SIG-M5 treated with dmso at 0.1 percent for 504 hours (cell line): Measurements from ENCODE around the gene MLST8.
"Not testable (repeated sequence)": the region's sequence is repeated elsewhere in the genome, so short reads cannot be mapped to it uniquely, and the experiment has no call there.

ENCODE experiments used
- DNase-seq: peaks from one replicate; lab custom pipeline; 2025; ENCODE audit not compliant: unreplicated experiment; lab: John Stamatoyannopoulos, UW

MLST8 gene

DNA sequence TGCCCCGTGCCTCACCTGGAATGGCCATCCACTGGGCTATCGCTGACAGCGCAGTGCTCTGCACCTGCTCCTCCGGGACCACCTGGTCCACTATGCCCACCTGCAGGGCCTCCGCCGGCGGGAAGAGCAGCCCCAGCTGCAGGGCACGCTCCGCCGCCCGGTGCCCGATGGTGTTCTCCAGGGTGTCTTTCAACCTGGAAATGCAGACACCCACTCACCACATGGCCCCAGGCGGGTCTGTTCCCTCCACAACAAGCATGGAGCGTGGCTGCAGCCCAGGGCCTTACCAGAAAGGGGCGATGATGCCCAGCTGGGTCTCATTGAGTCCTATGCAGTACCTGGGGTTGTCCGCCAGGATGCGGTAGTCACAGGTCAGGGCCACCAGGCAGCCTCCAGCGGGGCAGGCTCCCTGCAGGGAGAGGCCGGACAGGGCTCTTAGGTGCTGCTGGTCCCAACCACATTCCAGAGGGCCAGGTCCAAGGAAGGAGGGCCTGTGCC is 37.8 kb downstream of the MLST8 start:
- no peak for DNase-seq

DNA sequence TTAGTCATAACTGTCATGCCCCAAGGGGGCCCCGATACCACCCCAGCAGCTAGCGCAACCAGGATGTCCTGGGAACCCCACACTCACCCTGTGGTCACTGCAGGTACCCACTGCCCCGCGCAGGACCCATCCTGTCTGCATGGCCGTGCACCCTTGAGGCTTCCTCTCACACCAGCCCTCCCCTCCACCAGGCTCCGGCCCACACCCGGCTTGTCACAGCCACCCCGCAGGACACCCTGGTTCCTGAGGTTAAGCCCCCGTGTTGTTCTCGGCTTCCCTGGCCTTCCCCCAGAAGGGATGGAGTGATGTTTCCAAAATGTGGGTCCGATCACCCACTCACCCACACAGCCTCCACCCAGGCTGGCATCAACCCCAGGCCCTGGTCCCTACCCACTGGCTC is 38.5 kb downstream of the MLST8 start:
- no peak for DNase-seq

DNA sequence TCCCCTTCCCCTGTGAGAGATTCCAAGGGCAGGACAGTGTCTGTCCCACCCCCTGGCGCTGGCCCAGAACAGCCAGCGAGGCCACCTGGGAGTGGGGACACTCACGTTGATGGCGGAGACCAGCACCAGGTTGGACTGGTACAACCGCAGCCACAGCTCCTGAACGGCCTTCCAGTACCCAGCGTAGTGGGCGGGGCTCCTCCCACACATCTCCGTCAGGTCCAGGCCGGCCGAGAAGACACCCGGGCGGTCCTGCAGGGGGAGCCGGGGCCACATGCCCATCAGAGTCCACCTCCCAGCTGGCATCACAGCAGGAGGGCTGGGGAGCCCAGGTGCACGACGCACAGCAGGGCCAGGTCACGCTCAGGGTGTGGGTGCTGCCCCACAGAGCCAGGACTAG is 39.0 kb downstream of the MLST8 start:
- DNase-seq = no peak

DNA sequence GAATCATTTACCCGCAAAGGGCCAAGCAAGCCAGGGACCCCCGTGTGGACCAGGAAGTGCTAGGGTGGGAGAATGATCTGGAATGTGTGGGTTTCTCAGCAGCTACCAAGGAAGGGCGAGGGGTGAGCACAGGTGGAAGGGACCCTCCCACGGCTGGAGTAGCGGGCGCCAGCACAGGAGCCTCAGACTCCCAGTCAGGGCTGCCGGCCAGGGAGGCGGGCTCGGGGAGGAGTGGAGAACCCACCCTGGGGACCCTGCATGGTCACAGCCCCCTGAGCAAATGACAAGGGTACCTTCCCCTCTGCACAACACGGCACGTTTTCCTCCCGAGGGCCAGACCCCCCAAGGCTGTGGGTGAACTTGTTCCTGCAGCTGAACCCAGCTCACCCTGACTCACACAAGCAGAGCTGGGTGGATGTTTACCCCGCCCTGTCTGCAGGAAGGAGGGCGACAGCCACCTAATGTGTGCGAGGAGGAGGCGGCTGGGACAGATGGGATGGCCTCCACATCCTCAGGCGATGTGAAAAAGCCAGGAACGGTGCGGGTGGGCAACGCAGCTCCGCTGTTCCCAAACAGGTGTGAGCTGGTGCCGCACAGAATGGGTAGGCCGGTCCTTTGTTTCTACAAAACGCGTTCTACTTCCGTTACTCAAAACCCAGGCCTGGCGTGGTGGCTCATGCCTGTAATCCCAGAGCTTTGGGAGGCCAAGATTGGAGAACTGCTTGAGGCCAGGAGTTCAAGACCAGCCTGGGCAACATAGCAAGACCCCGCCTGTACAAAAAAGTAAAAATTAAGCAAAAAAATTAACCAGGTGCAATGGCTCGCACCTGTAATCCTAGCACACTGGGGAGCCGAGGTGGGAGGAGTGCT is 39.9 kb downstream of the MLST8 start:
- DNase-seq = no peak

DNA sequence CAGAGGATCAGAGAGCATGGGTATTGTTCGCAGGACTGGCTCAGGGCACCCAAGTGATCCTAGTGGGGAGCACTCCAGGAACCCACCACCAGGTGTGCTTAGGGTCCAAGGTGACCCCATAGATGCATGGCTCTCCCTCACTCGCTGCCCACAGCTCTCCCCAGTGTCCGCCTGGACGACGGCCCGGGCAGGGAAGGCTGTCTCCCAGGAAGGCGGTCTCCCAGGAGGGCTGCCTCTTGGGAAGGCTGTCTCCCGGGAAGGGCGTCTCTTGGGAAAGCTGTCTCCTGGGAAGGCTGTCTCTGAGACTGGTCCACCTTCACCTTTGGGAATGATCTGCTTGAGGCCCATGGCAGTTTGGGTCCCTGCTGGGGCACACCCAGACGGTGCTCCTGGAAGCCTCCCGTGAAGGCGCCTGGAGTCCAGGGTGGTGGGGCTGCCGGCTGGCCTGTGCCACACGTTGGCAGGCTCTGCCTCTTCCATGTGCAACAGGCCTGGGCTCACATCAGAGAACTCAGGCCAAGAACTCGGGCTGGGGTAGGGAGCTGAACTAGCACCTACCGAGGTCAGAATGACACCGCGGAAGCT is 41.1 kb downstream of the MLST8 start:
- no peak for DNase-seq

DNA sequence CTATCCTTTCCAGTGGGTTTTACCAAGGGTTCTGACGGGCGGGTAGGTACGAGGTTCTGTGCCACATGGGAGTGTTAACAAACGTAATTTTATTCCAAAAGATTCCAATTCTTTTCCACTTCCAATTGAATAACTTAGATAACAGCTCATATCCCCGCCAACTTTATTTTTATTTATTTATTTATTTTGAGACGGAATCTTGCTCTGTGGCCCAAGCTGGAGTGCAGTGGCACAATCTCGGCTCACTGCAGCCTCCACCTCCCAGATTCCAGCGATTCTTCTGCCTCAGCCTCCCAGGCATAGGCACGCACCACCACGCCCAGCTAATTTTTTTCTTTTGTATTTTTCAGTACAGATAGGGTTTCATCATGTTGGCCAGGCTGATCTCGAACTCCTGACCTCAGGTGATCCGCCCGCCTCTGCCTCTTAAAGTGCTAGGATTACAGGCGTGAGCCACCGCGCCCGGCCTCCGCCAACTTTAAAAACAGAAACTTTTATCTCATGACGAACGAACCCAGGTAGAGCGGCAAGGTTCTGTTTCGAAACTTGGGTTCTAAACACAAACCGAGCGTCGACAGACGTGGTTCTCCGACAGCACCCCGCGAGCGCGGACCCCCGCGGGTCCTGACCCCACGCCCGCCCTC is 45.5 kb downstream of the MLST8 start:
- DNase-seq = peak; percentile 22

DNA sequence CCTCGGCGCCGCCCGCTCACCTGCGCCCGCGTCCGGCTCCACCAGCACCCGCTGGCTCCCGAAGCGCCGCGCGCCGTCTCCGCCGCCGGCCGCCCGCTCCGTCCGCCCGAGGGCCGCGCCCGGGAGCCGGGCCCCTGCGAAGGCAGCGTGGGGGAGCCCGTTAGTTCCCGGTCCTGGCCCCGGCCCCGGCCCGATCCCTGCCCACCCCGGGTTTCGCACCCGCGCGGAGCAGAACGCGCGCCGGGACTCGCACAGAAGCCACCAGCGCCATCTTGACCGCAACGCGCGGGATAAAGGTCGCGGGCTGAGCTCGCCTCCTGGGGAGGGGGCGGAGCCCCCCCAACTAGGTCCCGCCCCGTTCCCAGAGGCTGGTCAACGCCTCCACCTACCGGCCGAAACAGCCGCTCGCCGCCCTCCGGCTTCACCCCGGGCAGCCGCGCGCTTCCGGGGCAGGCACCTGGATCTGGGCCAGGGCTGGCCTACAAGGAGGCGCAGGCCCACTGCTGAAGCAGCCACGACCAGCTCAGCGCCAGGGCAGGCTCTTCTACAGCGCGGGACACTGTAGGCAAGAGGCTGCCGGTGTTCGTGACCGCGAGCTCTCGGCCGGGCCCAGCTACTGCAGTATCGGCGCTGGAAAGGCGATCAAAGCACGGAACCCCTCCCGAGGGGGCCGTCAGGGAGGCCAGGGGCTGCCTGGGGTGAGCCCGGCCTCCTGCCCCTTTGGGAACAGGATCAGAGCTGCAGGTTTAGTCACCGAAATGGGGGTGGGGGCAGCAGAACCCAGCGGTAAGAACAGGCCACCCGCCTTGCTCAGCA is 46.2 kb downstream of the MLST8 start, which contains the start of gene ECI1:
Gene ECI1 (minus strand): TSS at position 292 of the 816 bp plus-strand sequence. CDS start 21 bp downstream, at position 271.
- DNase-seq = peak; percentile 73

DNA sequence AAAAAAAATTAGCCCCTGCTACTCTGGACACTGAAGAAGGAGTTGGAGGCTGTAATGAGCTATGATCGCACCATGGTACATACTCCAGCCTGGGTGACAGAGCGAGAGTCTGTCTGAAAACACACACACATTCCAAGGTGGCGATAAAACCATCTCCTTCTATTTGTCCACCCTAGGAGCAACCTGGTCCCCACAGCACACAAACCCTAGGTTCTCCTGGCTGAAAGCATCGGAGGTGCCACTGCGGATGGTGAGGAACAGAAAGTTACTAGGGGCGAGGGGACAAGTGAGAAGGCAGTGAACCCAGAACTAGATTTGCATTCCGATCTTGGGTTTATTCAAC is 47.5 kb downstream of the MLST8 start:
- DNase-seq = no peak

DNA sequence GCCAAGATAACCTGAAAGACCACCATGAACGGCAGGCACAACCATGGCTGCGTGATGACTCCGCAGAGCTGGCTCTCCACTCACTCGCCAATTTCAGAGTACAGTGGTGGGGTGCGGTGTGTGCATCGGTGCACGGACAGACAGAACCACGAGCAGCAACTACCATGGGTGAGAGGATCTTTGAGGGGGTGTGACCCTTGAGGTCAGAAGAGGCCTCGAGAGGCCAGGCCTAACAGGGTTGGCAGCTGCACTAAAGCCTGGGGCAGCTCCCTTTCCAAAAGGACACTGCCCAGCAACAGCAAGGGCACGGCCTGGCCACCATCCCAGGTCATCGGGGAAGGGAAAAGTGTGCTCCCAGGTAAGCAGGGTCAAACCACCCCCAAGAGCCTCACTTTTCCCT is 48.0 kb downstream of the MLST8 start:
- no peak for DNase-seq

DNA sequence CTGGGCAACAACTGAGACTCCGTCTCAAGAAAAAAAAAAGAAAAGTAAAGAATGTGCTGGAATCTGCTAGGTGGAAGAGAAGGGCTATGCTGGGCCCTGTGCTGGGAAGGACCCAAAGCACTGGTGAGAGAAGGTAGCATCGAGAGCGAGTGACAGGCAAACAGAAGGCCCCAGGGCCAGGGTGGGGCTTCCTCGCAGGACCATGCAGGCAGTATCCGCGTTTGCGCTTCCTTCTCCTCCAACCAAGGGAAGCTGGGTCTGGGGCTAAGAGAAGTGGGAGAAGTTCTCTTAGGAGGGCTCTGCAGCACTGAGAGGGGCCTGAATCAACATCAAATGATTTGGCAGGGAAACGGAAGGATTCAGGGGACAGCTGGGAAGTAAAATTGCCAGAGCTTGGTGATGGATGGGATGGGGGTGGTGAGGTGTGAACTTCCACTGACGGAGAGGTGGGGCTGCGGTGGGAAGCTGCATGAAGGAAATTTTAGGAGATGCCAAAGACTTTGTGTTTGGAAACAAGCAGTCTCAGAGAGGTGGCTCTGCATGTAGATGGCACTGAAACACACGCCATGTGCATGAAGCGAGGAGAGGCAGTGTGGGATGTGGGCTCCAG is 51.4 kb downstream of the MLST8 start:
- no peak for DNase-seq

DNA sequence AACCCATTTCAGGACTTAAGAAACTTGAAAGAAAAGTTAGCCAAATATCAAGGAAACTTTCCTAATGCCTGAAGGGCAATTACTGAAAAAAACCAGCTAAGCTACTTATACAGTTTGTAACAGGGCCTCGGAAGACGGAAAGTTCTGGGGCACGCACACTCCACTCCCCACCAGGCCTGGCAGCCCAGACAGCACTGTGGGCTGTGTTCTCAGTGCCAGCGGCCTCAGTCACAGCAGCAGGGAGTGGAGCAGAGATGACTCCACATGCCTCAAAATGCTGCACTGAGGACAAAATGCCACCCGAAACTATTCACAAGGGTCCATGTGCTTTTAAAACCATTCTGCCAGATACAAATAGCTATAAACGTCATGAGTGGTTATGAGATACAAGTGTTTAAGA is 52.5 kb downstream of the MLST8 start:
- DNase-seq = no peak

DNA sequence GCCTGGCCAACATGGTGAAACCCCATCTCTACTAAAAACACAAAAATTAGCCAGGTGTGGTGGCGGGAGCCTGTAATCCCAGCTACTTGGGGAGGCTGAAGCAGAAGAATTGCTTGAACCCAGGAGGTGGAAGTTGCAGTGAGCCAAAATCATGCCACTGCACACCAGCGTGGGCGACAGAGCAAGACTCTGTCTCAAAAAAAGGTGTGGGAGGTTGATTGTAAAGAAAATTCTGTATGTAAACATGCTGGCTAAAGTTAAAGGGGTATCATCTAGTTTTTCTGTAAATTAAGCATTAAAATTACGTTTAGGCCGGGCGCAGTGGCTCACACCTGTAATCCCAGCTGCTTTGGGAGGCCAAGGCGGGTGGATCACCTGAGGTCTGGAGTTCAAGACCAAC is 53.3 kb downstream of the MLST8 start:
- not testable (repeated sequence) for DNase-seq
